Ovary (tissue), 9 donors: ENCODE measurements around the gene RAB6B. TPM values are rescaled to one million over a fixed set of nuclear protein-coding genes. Genes with fewer than 3 reads are reported as not detected.

ENCODE experiments used
- DNase-seq, 5 donors: peaks; one replicate each; pipeline ENCODE4 v3.0.0-alpha.2; 2019 to 2020
- H3K27ac ChIP-seq, 2 donors: fragments of 200-600 bp; one replicate each; pipeline versions ENCODE4 v1.5.1 to v1.8.0; 2019 to 2022
- H3K27me3 ChIP-seq: fragments of 200-600 bp; one replicate; pipeline ENCODE4 v1.8.0; 2022
- H3K36me3 ChIP-seq: fragments of 200-600 bp; sonication (generic); one replicate; pipeline ENCODE4 v1.5.1; 2019
- H3K4me1 ChIP-seq: one replicate; pipeline ENCODE4 v1.8.1; 2013; ENCODE audit warnings: mild to moderate bottlenecking, moderate library complexity; ENCODE audit not compliant: insufficient read depth
- H3K4me3 ChIP-seq: fragments of 200-600 bp; sonication (generic); one replicate; pipeline ENCODE4 v1.5.1; 2017
- H3K9me3 ChIP-seq, 2 donors: fragments of 200-600 bp in 1 of 2; sonication (generic) in 1 of 2; one replicate each; pipeline versions ENCODE4 v1.5.1 to v1.8.1; 2013 to 2019; ENCODE audit warnings: mild to moderate bottlenecking in 1 of 2, moderate library complexity in 1 of 2
- CTCF ChIP-seq, 3 donors: fragments of 450-650 bp in 2 of 3; fragments of 200-600 bp in 1 of 3; IDR thresholded peaks; one replicate each; pipeline versions ENCODE4 v1.5.1 to v1.8.0; 2016 to 2022; ENCODE audit warnings: antibody characterized with exemption in 3 of 3, mild to moderate bottlenecking in 1 of 3
- EP300 ChIP-seq: sonication (generic); formaldehyde crosslinking; IDR thresholded peaks from one replicate; pipeline ENCODE4 v1.6.1; 2017; ENCODE audit warnings: antibody characterized with exemption
- POLR2A ChIP-seq: fragments of 450-650 bp; IDR thresholded peaks from one replicate; pipeline ENCODE4 v1.6.1; 2017; ENCODE audit warnings: antibody characterized with exemption, mild to moderate bottlenecking, moderate library complexity
- WGBS, 3 donors: extraction: QIAGEN DNeasy Blood & Tissue Kit in 1 of 3; methylation state at CpG; one replicate each; pipeline versions ENCODE4 v1.1.5 to v1.1.7; 2013 to 2017; 5-methylcytosine and 5-hydroxymethylcytosine counted together
- intact Hi-C, 4 donors: fragments of 100-400 bp; cut with DNase I; formaldehyde crosslinking; loops; one replicate each; pipeline versions ENCODE4 v1.11.0 to v1.15.1; 2022 to 2023
- polyA plus RNA-seq, 2 donors: library from polyadenylated mRNA; stranded (reverse); fragments of 200-250 nt in 1 of 2; fragments of 350-450 nt in 1 of 2; fragmentation: Illumina TruSeq in 1 of 2; extraction: RNeasy Lipid Tissue Mini Kit (QIAGEN cat#74804) in 1 of 2; gene quantifications; one replicate each; pipeline ENCODE4 v1.2.3, GENCODE V29; 2013 to 2014
- total RNA-seq, 7 donors: library from RNA; depleted of rRNA in 2 of 7; stranded (reverse); fragments of >200 nt in 2 of 7; fragmentation: NEBNext Ultra II Directional in 3 of 7; extraction: Animal tissue kit (Norgen Biotek cat#: 25700) in 3 of 7; gene quantifications; one replicate each; pipeline versions ENCODE4 v1.1.0 to v1.2.4, GENCODE V29; 2016 to 2023
- donor health status: DM: no; HTN: no; CAD: no; lungs with moderate emphysema.
- donor health status: DM: no; HTN: no; CAD: no.
- donor health status: Bipolar disorder and iron deficiency.
- donor health status: DM: yes; HTN: yes; CAD: no.
- donor health status: DM: no; HTN: no; CAD: no.
- donor health status: DM: yes; HTN: yes; CAD: no.

Gene RAB6B
- total and polyA plus RNA-seq, 9 donors: 0.50 to 9.1 (median 3.9) TPM

GRCh38 chr3:133845127-133845526 lies 50.6 kb downstream of the RAB6B start:
- no peaks in the 10 kb centered on the region for H3K27me3 ChIP-seq
- H3K9me3 ChIP-seq: no peaks in the 10 kb centered on the region
- intact Hi-C loops: no loop called here
- H3K4me3 ChIP-seq: no peak overlapping the region
- H3K36me3 ChIP-seq: no peaks in the 10 kb centered on the region
- DNase-seq: no peak
- 93 to 97% (median 95%) methylated on average over 4 of the region's 4 CpGs for WGBS, 3 donors
- H3K27ac ChIP-seq: no peak overlapping the region
- no peak for TF ChIP-seq CTCF (IDR thresholded peaks at IDR 0.05)
- no peak for TF ChIP-seq EP300
- TF ChIP-seq POLR2A: no peak
- no peaks in the 10 kb centered on the region for H3K4me1 ChIP-seq

- H3K9me3 ChIP-seq: no peaks in the 10 kb centered on the region
- 64 to 75% (median 72%) methylated on average over 7 of the region's 7 CpGs for WGBS, 3 donors
- DNase-seq: no peak
These were observed 52.0 kb downstream of the RAB6B start for GRCh38 chr3:133843634-133844033.

GRCh38 chr3:133842158-133842557 lies 53.5 kb downstream of the RAB6B start:
- no peak overlapping the region for H3K4me3 ChIP-seq
- no peak overlapping the region for H3K27ac ChIP-seq
- H3K27me3 ChIP-seq: no peaks in the 10 kb centered on the region
- H3K9me3 ChIP-seq: no peaks in the 10 kb centered on the region
- H3K4me1 ChIP-seq: no peaks in the 10 kb centered on the region
- DNase-seq: no peak
- WGBS, 3 donors: 72 to 79% (median 77%) methylated on average over 4 of the region's 4 CpGs
- H3K36me3 ChIP-seq: no peaks in the 10 kb centered on the region
- intact Hi-C loops: no loop called here
- no peak for TF ChIP-seq EP300
- TF ChIP-seq CTCF (IDR thresholded peaks at IDR 0.05): no peak
- TF ChIP-seq POLR2A: no peak

More at GRCh38 chr3:133843634-133844033, 52.0 kb downstream of the RAB6B start:
- Histone ChIP-seq H3K4me1 (no peaks in the 10 kb centered on the region), H3K27me3 (no peaks in the 10 kb centered on the region), H3K4me3 (no peak overlapping the region), H3K27ac (no peak overlapping the region), H3K36me3 (no peaks in the 10 kb centered on the region)
- TF ChIP-seq POLR2A: no peak
- TF ChIP-seq EP300: no peak
- TF ChIP-seq CTCF (IDR thresholded peaks at IDR 0.05): no peak
- intact Hi-C loops: no loop called here

GRCh38 chr3:133841196-133841595 lies 54.5 kb downstream of the RAB6B start:
- intact Hi-C loops: no loop called here
- 90 to 100% (median 92%) methylated on average over 4 to 8 of the region's 8 CpGs for WGBS, 3 donors

More at GRCh38 chr3:133841196-133841595, 54.5 kb downstream of the RAB6B start:
- no peaks in the 10 kb centered on the region for H3K9me3 ChIP-seq
- TF ChIP-seq POLR2A: no peak
- TF ChIP-seq EP300: no peak
- TF ChIP-seq CTCF (IDR thresholded peaks at IDR 0.05): no peak
- no peak overlapping the region for H3K4me3 ChIP-seq
- H3K27ac ChIP-seq: no peak overlapping the region
- DNase-seq: no peak
- H3K27me3 ChIP-seq: no peaks in the 10 kb centered on the region
- no peaks in the 10 kb centered on the region for H3K36me3 ChIP-seq
- no peaks in the 10 kb centered on the region for H3K4me1 ChIP-seq
